ENCODE results near the gene SPRR1A. TPM values are rescaled to one million over a fixed set of nuclear protein-coding genes. Genes with fewer than 3 reads are reported as not detected.

The SPRR1A gene
- total and polyA plus RNA-seq, 8 donors, result not detected

DNA sequence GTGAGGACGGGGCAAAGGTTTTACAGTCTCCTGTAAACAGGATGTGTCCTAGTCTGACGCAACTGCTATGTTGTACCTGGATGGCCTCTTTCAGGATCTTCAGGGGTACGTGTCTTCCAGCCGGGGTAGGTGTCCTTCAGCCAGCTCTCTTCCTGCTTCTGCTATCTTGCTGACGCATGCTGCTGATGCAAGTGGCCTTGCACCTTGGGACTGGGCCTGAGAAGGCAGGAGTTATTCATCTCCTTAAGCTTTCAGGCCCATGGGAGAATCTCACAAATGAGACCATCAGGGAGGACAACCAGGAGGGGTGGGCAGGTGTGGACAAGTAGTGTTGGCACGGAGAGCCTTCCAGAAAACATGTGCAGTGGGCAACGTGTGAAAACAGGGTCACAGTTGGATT is 39.2 kb downstream of the SPRR1A start:
- Histone ChIP-seq H3K9me3 (no peaks in the 10 kb centered on the region), H3K4me3 (no peak overlapping the region), H3K27ac (no peak overlapping the region), H3K27me3 (no peaks in the 10 kb centered on the region), H3K36me3 (no peaks in the 10 kb centered on the region), H3K4me1 (no peaks in the 10 kb centered on the region)
- intact Hi-C loops (cut with DNase I), result no loop called here
- ATAC-seq, result no peak
- 86 to 91% methylated on average over 7 of the region's 7 CpGs for WGBS, 2 donors
- no peak for FAIRE-seq
- TF ChIP-seq CTCF (IDR thresholded peaks at IDR 0.05), result no peak
- DNase-seq, result no peak

DNA sequence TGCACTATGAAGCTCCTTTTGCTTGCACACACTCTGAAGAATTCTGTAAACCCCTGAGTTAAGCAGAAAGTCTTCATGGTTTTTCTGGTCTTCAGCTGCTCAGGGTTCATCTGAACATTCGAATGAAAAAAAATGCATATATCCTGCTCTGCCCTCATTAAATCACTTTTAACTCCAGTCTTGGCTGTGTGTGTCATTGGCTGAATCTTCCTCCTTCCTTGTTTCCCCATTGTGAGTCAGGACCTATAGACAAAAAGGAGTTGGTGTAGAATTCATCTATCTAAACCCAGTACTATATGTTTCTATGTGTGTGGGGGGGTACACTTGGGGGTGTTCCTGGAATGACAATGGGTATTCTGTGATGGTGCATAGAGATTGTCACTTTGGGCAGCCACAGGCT is 40.5 kb downstream of the SPRR1A start:
- no peak for TF ChIP-seq CTCF (IDR thresholded peaks at IDR 0.05)
- WGBS, 2 donors, result 66 to 79% methylated on average over 1 of the region's 1 CpG
- DNase-seq, result no peak
- Histone ChIP-seq H3K27me3 (no peaks in the 10 kb centered on the region), H3K27ac (no peak overlapping the region), H3K4me1 (no peaks in the 10 kb centered on the region), H3K4me3 (no peak overlapping the region), H3K9me3 (no peaks in the 10 kb centered on the region), H3K36me3 (no peaks in the 10 kb centered on the region)
- FAIRE-seq, result no peak
- ATAC-seq, result no peak
- intact Hi-C loops (cut with DNase I), result no loop called here

DNA sequence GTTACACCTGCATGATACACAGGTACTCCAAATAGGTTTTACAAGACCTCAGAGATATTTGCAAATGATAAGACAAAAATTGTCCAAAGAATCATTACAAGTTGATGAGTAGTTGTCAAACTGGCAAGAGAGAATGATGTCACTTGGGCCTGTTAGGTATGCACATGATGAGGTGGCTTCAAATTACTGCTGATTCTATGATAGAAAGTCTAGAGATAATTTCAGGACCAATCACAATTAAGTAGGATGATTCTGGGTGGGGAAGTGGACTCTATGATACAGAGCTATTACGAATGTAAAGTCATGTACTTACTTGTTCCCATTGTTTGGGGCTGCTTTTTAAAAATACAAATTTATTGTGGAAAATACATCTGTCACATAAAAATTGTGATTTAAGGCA is 41.9 kb downstream of the SPRR1A start:
- Histone ChIP-seq H3K36me3 (no peaks in the 10 kb centered on the region), H3K4me1 (no peaks in the 10 kb centered on the region), H3K9me3 (no peaks in the 10 kb centered on the region), H3K27me3 (no peaks in the 10 kb centered on the region), H3K4me3 (no peak overlapping the region), H3K27ac (no peak overlapping the region)
- no peak for ATAC-seq
- FAIRE-seq, result no peak
- intact Hi-C loops (cut with DNase I), result no loop called here
- DNase-seq, result no peak
- WGBS, 2 donors, result 55 to 67% methylated on average over 1 of the region's 1 CpG
- TF ChIP-seq CTCF (IDR thresholded peaks at IDR 0.05), result no peak

DNA sequence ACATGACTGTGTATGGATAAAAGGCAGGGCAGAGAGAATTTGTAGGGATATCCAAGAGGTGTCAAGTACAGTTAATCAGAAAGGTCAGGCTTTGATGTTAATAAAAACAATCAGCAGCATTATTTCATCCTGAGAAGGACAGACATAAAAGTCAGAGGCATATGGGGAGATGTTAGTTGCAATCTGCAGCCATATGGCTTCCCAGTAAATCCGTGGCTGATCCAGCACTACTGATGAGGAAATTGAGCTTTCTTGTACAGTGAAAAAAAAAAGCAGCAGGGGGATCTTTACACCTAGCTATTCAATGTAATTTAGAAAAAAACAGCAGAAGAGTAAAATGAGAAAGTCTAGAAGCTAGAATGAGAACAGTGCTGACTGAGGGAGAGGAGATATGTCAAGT is 44.9 kb downstream of the SPRR1A start:
- FAIRE-seq (no peak), DNase-seq (no peak), ATAC-seq (no peak)
- Histone ChIP-seq H3K4me3 (no peak overlapping the region), H3K27me3 (no peaks in the 10 kb centered on the region), H3K27ac (no peak overlapping the region), H3K9me3 (no peaks in the 10 kb centered on the region), H3K36me3 (no peaks in the 10 kb centered on the region), H3K4me1 (no peaks in the 10 kb centered on the region)
- intact Hi-C loops (cut with DNase I), result no loop called here
- 59 to 73% methylated on average over 1 of the region's 1 CpG for WGBS, 2 donors
- no peak for TF ChIP-seq CTCF (IDR thresholded peaks at IDR 0.05)

DNA sequence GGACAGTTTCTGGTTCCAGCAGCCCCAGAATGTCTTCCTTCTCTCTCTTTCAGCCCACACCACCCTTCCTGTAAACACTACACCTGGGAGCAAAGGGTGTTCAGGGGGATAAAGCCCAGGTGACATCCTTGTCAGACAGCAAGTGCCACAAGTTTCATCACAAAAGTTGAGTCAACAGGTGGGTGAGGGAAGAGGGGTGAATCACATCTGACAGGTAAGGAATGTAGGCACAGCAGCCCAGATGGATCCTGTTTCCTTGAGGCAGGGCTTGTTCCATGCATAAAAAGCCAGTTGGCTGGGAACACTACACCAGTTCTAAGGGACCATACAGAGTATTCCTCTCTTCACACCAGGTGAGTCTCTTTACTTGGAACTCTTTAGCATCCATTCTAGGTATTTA is 47.0 kb downstream of the SPRR1A start, which contains the start of gene SPRR1B:
TSS of gene SPRR1B (plus strand) at position 309 of the 400 bp plus-strand sequence. CDS start 1,143 bp downstream, outside the sequence.
- Histone ChIP-seq H3K9me3 (no peaks in the 10 kb centered on the region), H3K4me3 (no peak within 1 kb of the TSS), H3K27me3 (no peaks in the 10 kb centered on the region), H3K4me1 (no peaks in the 10 kb centered on the region), H3K36me3 (no peaks in the 10 kb centered on the region), H3K27ac (no peak within 1 kb of the TSS)
- ATAC-seq (no peak), DNase-seq (no peak), FAIRE-seq (no peak)
- intact Hi-C loops (cut with DNase I), result no loop called here
- TF ChIP-seq CTCF (IDR thresholded peaks at IDR 0.05), result no peak
